ENCODE measurements around the gene EXD2.

GRCh38 chr14:69141550-69141949 lies 49.7 kb upstream of the EXD2 start:
- no peak for TF ChIP-seq POLR2AphosphoS5 (IDR thresholded peaks at IDR 0.05; ENCODE audit: low read depth)
- TF ChIP-seq CTCF (conservative IDR thresholded peaks at IDR 0.05; ENCODE audit: low read depth in 2 of 2): no peak
- no peak for TF ChIP-seq EZH2 (IDR thresholded peaks at IDR 0.05; ENCODE audit: low read depth, unreplicated experiment)
- TF ChIP-seq EZH2phosphoT487 (IDR thresholded peaks at IDR 0.05; ENCODE audit: unreplicated experiment): no peak
- no peak for TF ChIP-seq REST (IDR thresholded peaks at IDR 0.05; ENCODE audit: unreplicated experiment)
- TF ChIP-seq ZNF114 (CRISPR knock-in tag; IDR thresholded peaks at IDR 0.05): no peak
- TF ChIP-seq ETS1 (IDR thresholded peaks at IDR 0.05): no peak

All from GM23338 (cell line).